ENCODE results near the gene POLD4. TPM values are rescaled to one million over a fixed set of nuclear protein-coding genes. Genes with fewer than 3 reads are reported as not detected.

The POLD4 gene
- total and polyA plus RNA-seq, 2 donors (not counting 3 experiments of a cell fraction or from before 2014, with no cell fraction given), result 50.1 to 204 TPM

GRCh38 chr11:67365736-67366444 is 12.5 kb upstream of the POLD4 start:
- Histone ChIP-seq H3K36me3 (ENCODE audit: control insufficient read depth in 2 of 2, extremely low read depth in 1 of 2, insufficient read depth in 2 of 2, low read length in 2 of 2) (no peaks in the 10 kb centered on the region), H3K79me2 (ENCODE audit: control insufficient read depth, insufficient read depth, low read length) (peaks cover under 1% of the 10 kb centered on the region), H3K9me1 (replicated peaks; ENCODE audit: control insufficient read depth, extremely low read depth, insufficient read depth, low read length) (no peaks in the 10 kb centered on the region), H3K9ac (replicated peaks; ENCODE audit: extremely low read depth, insufficient read depth, low read length) (no peak overlapping the region), H3K9me3 (replicated peaks; ENCODE audit: control insufficient read depth, insufficient read depth, low read length) (no peaks in the 10 kb centered on the region), H3K4me3 (replicated peaks in 1 of 3; ENCODE audit: insufficient read depth in 1 of 3, low read depth in 1 of 3, low read length in 3 of 3) (no peak overlapping the region), H3K4me2 (ENCODE audit: insufficient read depth, low read length) (no peak overlapping the region), H3K4me1 (ENCODE audit: control insufficient read depth, extremely low read depth, insufficient read depth, low read length) (peaks cover 17% of the 10 kb centered on the region), H3K27ac (ENCODE audit: insufficient read depth, low read depth, low read length) (no peak overlapping the region), H4K20me1 (replicated peaks; ENCODE audit: control insufficient read depth, extremely low read depth, insufficient read depth, low read length) (no peaks in the 10 kb centered on the region), H2AFZ (ENCODE audit: low read depth, low read length) (no peak overlapping the region), H3K27me3 (ENCODE audit: control insufficient read depth in 2 of 2, insufficient read depth in 2 of 2, low read length in 2 of 2) (no peaks in the 10 kb centered on the region)
- CTCF ChIA-PET, result interaction anchor here (0.9 to 1.4 kb wide), 2 partner anchors 14 to 17 kb away, joined by 3 to 4 read pairs; no protein-coding TSS in a partner anchor
- intact Hi-C loops (cut with micrococcal nuclease), result no loop called here
- no peak for DNase-seq (ENCODE audit: low read depth, low spot score)
- FAIRE-seq, result no peak
- TF ChIP-seq CTCF (IDR thresholded peaks at IDR 0.05; ENCODE audit: extremely low read depth in 1 of 2, insufficient read depth in 1 of 2, low read depth in 1 of 2, low read length in 2 of 2) (no peak), MAX (IDR thresholded peaks at IDR 0.05; ENCODE audit: insufficient read depth, insufficient read length) (no peak), JUN (IDR thresholded peaks at IDR 0.05; ENCODE audit: borderline replicate concordance, insufficient read depth, insufficient read length, low read depth) (no peak), GATA2 (IDR thresholded peaks at IDR 0.05; ENCODE audit: insufficient read depth, insufficient read length, low read depth, low read length) (no peak), MYC (IDR thresholded peaks at IDR 0.05; ENCODE audit: low read depth, low read length) (no peak), EZH2 (IDR thresholded peaks at IDR 0.05; ENCODE audit: borderline replicate concordance, low read depth, low read length, severe bottlenecking) (no peak), POLR2A (IDR thresholded peaks at IDR 0.05; ENCODE audit: low read depth, low read length) (no peak), POLR2AphosphoS5 (IDR thresholded peaks at IDR 0.05; ENCODE audit: insufficient read depth, low read depth, low read length) (no peak), FOS (IDR thresholded peaks at IDR 0.05; ENCODE audit: borderline replicate concordance, insufficient read depth, low read length) (no peak)
- dilution Hi-C loops (cut with MboI; ENCODE audit: extremely low pct_ligation_motif_present, low sequenced_read_pairs), result no loop called here
- POLR2A ChIA-PET, result no interaction called here
- BruUV-seq (replicated peaks), result no TSS peak
